ENCODE data around the gene GRSF1.
"Not testable (repeated sequence)": the region's sequence is repeated elsewhere in the genome, so short reads cannot be mapped to it uniquely, and the experiment has no call there.

Gene GRSF1

GRCh38 chr4:70839589-70840093 lies at the start of gene GRSF1:
TSS of gene GRSF1 (minus strand) at chr4:70839890. CDS start at chr4:70839827, 63 bp downstream.
- DNase-seq: peak; percentile 90

- DNase-seq: no peak
These were observed 45.5 kb upstream of the GRSF1 start for GRCh38 chr4:70885174-70885573.

GRCh38 chr4:70880739-70881138 lies 41.0 kb upstream of the GRSF1 start:
- no peak for DNase-seq

GRCh38 chr4:70877556-70877955 lies 37.9 kb upstream of the GRSF1 start:
- DNase-seq: no peak

GRCh38 chr4:70874268-70875156 lies 34.8 kb upstream of the GRSF1 start:
- no peak for DNase-seq

- DNase-seq: no peak
These were observed 33.5 kb upstream of the GRSF1 start for GRCh38 chr4:70873216-70873615.

- DNase-seq: no peak
These were observed 29.1 kb upstream of the GRSF1 start for GRCh38 chr4:70868778-70869177.

GRCh38 chr4:70863099-70863790 lies 23.6 kb upstream of the GRSF1 start:
- DNase-seq: no peak

- no peak for DNase-seq
These were observed 19.4 kb upstream of the GRSF1 start for GRCh38 chr4:70859066-70859465.

- DNase-seq: no peak
These were observed 18.8 kb upstream of the GRSF1 start for GRCh38 chr4:70858454-70858853.

- no peak for DNase-seq
These were observed 15.8 kb upstream of the GRSF1 start for GRCh38 chr4:70855464-70855863.

GRCh38 chr4:70849291-70849690 lies 9.6 kb upstream of the GRSF1 start:
- no peak for DNase-seq

- DNase-seq: no peak
These were observed 4.5 kb upstream of the GRSF1 start for GRCh38 chr4:70844180-70844579.

GRCh38 chr4:70842761-70843435 lies 3.2 kb upstream of the GRSF1 start:
- no peak for DNase-seq

GRCh38 chr4:70841951-70842350 lies 2.3 kb upstream of the GRSF1 start:
- DNase-seq: no peak

- no peak for DNase-seq
These were observed 1.5 kb upstream of the GRSF1 start for GRCh38 chr4:70841211-70841610.

GRCh38 chr4:70840631-70841030 lies 941 bp upstream of the GRSF1 start:
- not testable (repeated sequence) for DNase-seq

- DNase-seq: peak; percentile 49
These were observed 447 bp upstream of the GRSF1 start for GRCh38 chr4:70840137-70840536.

- peak; percentile 40 for DNase-seq
These were observed 763 bp downstream of the GRSF1 start for GRCh38 chr4:70838666-70839588.

- DNase-seq: no peak
These were observed 1.5 kb downstream of the GRSF1 start for GRCh38 chr4:70838204-70838603.

GRCh38 chr4:70836081-70836480 lies 3.6 kb downstream of the GRSF1 start:
- DNase-seq: no peak

GRCh38 chr4:70833675-70834074 lies 6.0 kb downstream of the GRSF1 start:
- no peak for DNase-seq
